ENCODE measurements around the gene RRAGD.

Gene RRAGD

GRCh38 chr6:89368999-89369398 is 43.1 kb downstream of the RRAGD start:
- peaks cover 22% of the 10 kb centered on the region for H3K4me1 Mint-ChIP-seq
- H3K27me3 Mint-ChIP-seq: no peaks in the 10 kb centered on the region
- H3K9me3 Mint-ChIP-seq: no peaks in the 10 kb centered on the region
- H3K36me3 Mint-ChIP-seq: no peaks in the 10 kb centered on the region
- H3K27ac Mint-ChIP-seq: no peak overlapping the region
- no peak overlapping the region for H3K4me3 Mint-ChIP-seq

DNA sequence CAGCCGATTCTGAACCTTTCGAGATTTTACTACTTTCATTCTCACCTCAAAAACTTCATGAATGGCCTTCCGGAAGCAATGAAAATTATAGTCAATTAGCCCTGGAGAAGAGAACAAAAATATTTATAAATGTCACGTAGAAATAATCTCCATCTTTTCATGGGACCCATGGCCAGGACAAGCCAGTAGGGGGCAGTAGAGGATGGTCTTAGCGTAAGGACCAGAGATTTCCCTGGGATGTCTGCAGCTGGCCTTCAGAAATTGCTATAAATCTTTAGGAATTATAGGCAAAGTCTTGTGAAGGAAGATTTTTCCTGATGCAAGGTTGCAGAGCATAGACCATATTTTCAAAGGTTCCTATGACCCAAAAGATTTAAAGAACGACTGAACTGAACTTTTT is 44.0 kb downstream of the RRAGD start:
- Mint-ChIP-seq H3K4me1 (peaks cover 25% of the 10 kb centered on the region), H3K4me3 (no peak overlapping the region), H3K36me3 (no peaks in the 10 kb centered on the region), H3K27ac (no peak overlapping the region), H3K27me3 (no peaks in the 10 kb centered on the region), H3K9me3 (no peaks in the 10 kb centered on the region)

DNA sequence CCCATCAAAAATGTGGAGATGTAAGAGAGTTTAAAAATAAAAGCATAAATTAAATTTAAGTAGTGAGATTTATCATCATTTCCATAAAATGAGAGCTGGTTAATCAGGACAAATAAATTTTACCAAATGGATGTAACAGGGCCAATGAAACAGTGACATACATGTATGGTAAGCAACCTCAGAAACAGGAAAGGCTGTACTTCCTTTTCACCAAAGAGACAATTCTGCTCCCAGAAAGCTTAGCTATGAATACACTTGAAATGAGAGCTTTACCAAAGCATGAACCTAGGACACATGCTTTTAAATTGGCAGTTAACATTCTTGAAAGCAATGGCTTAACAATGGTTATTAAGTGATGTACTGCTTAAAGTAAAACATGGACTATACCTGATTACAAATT is 47.5 kb downstream of the RRAGD start:
- Mint-ChIP-seq H3K9me3 (no peaks in the 10 kb centered on the region), H3K4me1 (peaks cover 33% of the 10 kb centered on the region), H3K36me3 (no peaks in the 10 kb centered on the region), H3K27me3 (no peaks in the 10 kb centered on the region), H3K27ac (no peak overlapping the region), H3K4me3 (no peak overlapping the region)

GRCh38 chr6:89361171-89361570 is 50.9 kb downstream of the RRAGD start:
- Mint-ChIP-seq H3K4me1 (peaks cover 59% of the 10 kb centered on the region), H3K36me3 (no peaks in the 10 kb centered on the region), H3K4me3 (no peak overlapping the region), H3K27ac (no peak overlapping the region), H3K9me3 (no peaks in the 10 kb centered on the region), H3K27me3 (no peaks in the 10 kb centered on the region)

- peak overlapping the region; percentile 1 for H3K4me3 Mint-ChIP-seq
- H3K9me3 Mint-ChIP-seq: no peaks in the 10 kb centered on the region
- no peaks in the 10 kb centered on the region for H3K27me3 Mint-ChIP-seq
- H3K27ac Mint-ChIP-seq: peak overlapping the region; percentile 37
- H3K4me1 Mint-ChIP-seq: peaks cover 64% of the 10 kb centered on the region
- no peaks in the 10 kb centered on the region for H3K36me3 Mint-ChIP-seq
These were observed 51.6 kb downstream of the RRAGD start for GRCh38 chr6:89360415-89360999.

DNA sequence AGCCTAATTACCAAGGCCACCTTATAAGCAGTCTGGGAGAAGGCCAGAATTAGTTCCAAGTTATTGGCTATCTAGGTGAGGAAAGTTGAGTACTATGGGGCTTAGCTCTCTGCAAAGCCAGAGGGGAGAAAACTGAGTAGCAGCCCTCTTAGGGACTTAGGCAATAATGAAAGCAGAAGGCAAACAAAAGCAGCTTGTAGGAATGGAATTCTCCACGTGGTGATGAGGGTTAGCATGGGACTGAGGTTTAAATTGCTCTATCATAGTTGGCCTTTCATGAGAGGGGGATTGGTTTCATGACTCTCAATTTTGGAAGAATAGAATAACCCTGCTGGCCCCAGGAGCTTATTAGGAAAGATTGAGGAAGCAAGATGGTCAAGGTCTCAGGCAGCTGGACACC is 52.5 kb downstream of the RRAGD start:
- Mint-ChIP-seq H3K4me1 (peaks cover 61% of the 10 kb centered on the region), H3K4me3 (no peak overlapping the region), H3K36me3 (no peaks in the 10 kb centered on the region), H3K27ac (peak overlapping the region; percentile 79), H3K9me3 (no peaks in the 10 kb centered on the region), H3K27me3 (no peaks in the 10 kb centered on the region)

DNA sequence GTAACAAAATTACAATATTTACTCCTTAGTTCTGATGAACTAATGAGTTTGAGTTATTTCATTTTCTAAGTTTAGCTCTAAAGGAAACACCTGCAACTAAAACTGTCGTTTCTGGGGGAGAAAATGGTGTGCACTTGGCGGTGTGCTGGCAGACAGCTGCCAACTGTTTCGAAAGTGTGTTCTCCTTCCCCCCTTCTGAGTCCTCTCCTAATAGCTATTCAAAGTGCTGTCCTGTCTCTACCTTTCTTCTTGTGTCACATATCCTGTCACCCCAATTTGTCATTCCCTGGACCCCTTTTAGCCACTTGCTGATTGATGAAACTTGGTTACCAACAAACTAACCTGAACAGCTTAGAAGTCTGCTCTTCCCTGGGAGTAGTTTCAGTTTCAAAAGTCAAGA is 54.7 kb downstream of the RRAGD start:
- peak overlapping the region; percentile 85 for H3K4me3 Mint-ChIP-seq
- no peaks in the 10 kb centered on the region for H3K9me3 Mint-ChIP-seq
- peak overlapping the region; percentile 71 for H3K27ac Mint-ChIP-seq
- no peaks in the 10 kb centered on the region for H3K27me3 Mint-ChIP-seq
- no peaks in the 10 kb centered on the region for H3K36me3 Mint-ChIP-seq
- H3K4me1 Mint-ChIP-seq: peaks cover 64% of the 10 kb centered on the region

GRCh38 chr6:89356642-89357170 is 55.4 kb downstream of the RRAGD start:
- Mint-ChIP-seq H3K4me1 (peaks cover 68% of the 10 kb centered on the region), H3K27me3 (no peaks in the 10 kb centered on the region), H3K9me3 (no peaks in the 10 kb centered on the region), H3K4me3 (peak overlapping the region; percentile 85), H3K36me3 (no peaks in the 10 kb centered on the region), H3K27ac (peak overlapping the region; percentile 19)

GRCh38 chr6:89355511-89356194 is 56.4 kb downstream of the RRAGD start:
- Mint-ChIP-seq H3K4me3 (no peak overlapping the region), H3K4me1 (peaks cover 71% of the 10 kb centered on the region), H3K9me3 (no peaks in the 10 kb centered on the region), H3K27me3 (no peaks in the 10 kb centered on the region), H3K36me3 (no peaks in the 10 kb centered on the region), H3K27ac (no peak overlapping the region)

DNA sequence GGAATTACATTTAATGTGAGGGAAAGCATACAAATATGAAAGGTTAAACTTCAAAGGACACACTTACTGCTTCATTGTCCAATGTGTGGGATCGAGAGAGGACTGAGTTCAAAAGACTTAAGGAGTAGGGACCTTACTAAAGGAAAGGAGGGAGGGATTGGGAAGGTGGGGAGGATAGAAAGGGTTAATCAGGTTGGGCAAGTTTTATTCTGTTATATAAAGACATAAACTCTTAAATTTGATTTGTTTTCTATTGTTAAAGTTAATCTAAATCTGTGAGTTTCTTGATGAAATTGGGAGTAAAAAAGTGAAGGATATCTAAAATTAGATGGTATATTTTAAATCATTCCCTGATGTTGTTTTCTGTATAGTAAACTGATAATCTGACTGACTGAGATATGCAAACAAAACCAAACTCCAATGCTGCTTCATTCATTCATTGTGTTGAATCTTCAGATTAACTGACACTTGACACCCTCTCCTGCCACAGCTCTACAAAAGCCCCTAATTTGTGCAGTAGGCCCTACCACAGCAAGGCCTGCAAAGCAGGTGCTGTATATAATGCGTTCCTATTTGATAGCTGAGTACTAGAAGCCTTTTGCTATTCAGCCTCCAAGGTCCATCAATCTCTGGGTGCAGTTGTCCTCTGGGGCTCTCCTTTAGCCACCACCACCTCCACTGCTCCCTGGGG is 58.2 kb downstream of the RRAGD start:
- Mint-ChIP-seq H3K9me3 (no peaks in the 10 kb centered on the region), H3K4me1 (peaks cover 78% of the 10 kb centered on the region), H3K36me3 (no peaks in the 10 kb centered on the region), H3K27ac (peak overlapping the region; percentile 76), H3K4me3 (peak overlapping the region; percentile 85), H3K27me3 (no peaks in the 10 kb centered on the region)

GRCh38 chr6:89353118-89353556 is 58.9 kb downstream of the RRAGD start:
- Mint-ChIP-seq H3K27me3 (no peaks in the 10 kb centered on the region), H3K27ac (peak overlapping the region; percentile 76), H3K9me3 (no peaks in the 10 kb centered on the region)

GRCh38 chr6:89352278-89353117 is 59.6 kb downstream of the RRAGD start, which contains the start of gene UBE2J1:
Gene UBE2J1 (minus strand): TSS chr6:89352722. CDS start chr6:89352569, 153 bp downstream.
- no peaks in the 10 kb centered on the region for H3K9me3 Mint-ChIP-seq
- H3K4me3 Mint-ChIP-seq: peak within 1 kb of the TSS; percentile 99
- H3K27me3 Mint-ChIP-seq: no peaks in the 10 kb centered on the region
- H3K27ac Mint-ChIP-seq: peak within 1 kb of the TSS; percentile 98
- no peaks in the 10 kb centered on the region for H3K36me3 Mint-ChIP-seq
- H3K4me1 Mint-ChIP-seq: peaks cover 81% of the 10 kb centered on the region

More at GRCh38 chr6:89353118-89353556, 58.9 kb downstream of the RRAGD start:
- H3K36me3 Mint-ChIP-seq: no peaks in the 10 kb centered on the region
- peak overlapping the region; percentile 85 for H3K4me3 Mint-ChIP-seq
- H3K4me1 Mint-ChIP-seq: peaks cover 82% of the 10 kb centered on the region

- Mint-ChIP-seq H3K4me3 (peak overlapping the region; percentile 99), H3K27ac (peak overlapping the region; percentile 98)
These were observed 60.3 kb downstream of the RRAGD start for GRCh38 chr6:89351671-89352277.

DNA sequence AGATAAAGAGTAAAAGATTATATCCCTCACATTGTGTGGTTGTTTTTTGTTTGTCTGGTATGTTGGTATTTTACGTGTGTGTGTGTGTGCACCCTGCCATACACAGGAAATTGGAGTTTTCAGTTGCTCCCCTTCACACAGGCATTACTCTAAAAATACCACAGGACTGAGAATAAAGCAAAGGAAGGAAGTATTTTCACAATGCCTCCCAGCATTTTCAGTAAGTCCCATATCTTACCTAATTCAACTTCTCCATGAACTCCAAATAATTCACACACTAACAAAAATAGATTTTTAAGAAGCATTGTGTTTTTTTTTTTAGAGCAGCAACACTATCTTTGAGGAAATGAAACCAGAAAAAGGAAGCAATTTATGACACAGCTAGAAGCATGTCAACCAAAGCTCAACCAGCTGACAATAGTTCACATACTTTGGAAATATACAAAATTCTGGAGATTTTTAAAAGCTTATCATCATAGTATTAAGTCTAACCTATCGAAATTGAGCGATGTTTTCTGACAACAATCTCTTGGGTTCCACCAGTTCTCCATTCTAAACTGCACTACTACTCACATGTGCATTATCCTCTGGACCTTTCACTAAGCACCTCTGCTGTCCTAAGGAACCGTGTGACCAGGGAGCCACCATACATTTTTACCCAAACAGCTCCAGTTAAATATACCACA is 61.6 kb downstream of the RRAGD start:
- peak overlapping the region; percentile 67 for H3K27ac Mint-ChIP-seq
- H3K4me1 Mint-ChIP-seq: peaks cover 75% of the 10 kb centered on the region
- H3K27me3 Mint-ChIP-seq: no peaks in the 10 kb centered on the region
- H3K4me3 Mint-ChIP-seq: peak overlapping the region; percentile 99
- H3K36me3 Mint-ChIP-seq: no peaks in the 10 kb centered on the region
- H3K9me3 Mint-ChIP-seq: no peaks in the 10 kb centered on the region

More at GRCh38 chr6:89351671-89352277, 60.3 kb downstream of the RRAGD start:
- Mint-ChIP-seq H3K36me3 (no peaks in the 10 kb centered on the region), H3K4me1 (peaks cover 78% of the 10 kb centered on the region), H3K27me3 (no peaks in the 10 kb centered on the region), H3K9me3 (no peaks in the 10 kb centered on the region)

Measured in activated naive CD4-positive, alpha-beta T cell treated with anti-CD3 and anti-CD28 coated beads, Interleukin-2, amount 50 U/mL, for 24 hours (primary cell).